ENCODE data around the gene ST6GAL1.

Gene ST6GAL1

GRCh38 chr3:187002915-187003314 lies 72.6 kb downstream of the ST6GAL1 start:
- TF ChIP-seq CTCF (IDR thresholded peaks at IDR 0.05) = no peak

GRCh38 chr3:187005827-187006481 lies 75.6 kb downstream of the ST6GAL1 start:
- no peak for TF ChIP-seq CTCF (IDR thresholded peaks at IDR 0.05)

GRCh38 chr3:187006864-187007630 lies 76.7 kb downstream of the ST6GAL1 start:
- no peak for TF ChIP-seq CTCF (IDR thresholded peaks at IDR 0.05)

- TF ChIP-seq CTCF (IDR thresholded peaks at IDR 0.05) = no peak
Measured at GRCh38 chr3:187011915-187012314, 81.6 kb downstream of the ST6GAL1 start.

GRCh38 chr3:187012609-187013051 lies 82.3 kb downstream of the ST6GAL1 start:
- TF ChIP-seq CTCF (IDR thresholded peaks at IDR 0.05) = no peak

- TF ChIP-seq CTCF (IDR thresholded peaks at IDR 0.05) = no peak
Measured at GRCh38 chr3:187013159-187013716, 82.9 kb downstream of the ST6GAL1 start.

GRCh38 chr3:187014417-187014864 lies 84.1 kb downstream of the ST6GAL1 start:
- TF ChIP-seq CTCF (IDR thresholded peaks at IDR 0.05) = no peak

All from LNCAP (cell line).